Parathyroid adenoma (tissue), 2 donors: Measurements from ENCODE around the gene C1orf74.

Source experiments
- H2AFZ ChIP-seq: fragments of 300-600 bp; sonication (generic); one replicate; pipeline ENCODE4 v1.7.0; 2017; ENCODE audit warnings: antibody characterized with exemption, mild to moderate bottlenecking
- H3K27ac ChIP-seq: fragments of 300-600 bp; sonication (generic); one replicate; pipeline ENCODE4 v1.7.0; 2017
- H3K27me3 ChIP-seq: fragments of 300-600 bp; sonication (generic); one replicate; pipeline ENCODE4 v1.7.0; 2017; ENCODE audit warnings: low read length; ENCODE audit not compliant: control insufficient read depth, insufficient read depth
- H3K36me3 ChIP-seq: fragments of 300-600 bp; sonication (generic); one replicate; pipeline ENCODE4 v1.7.0; 2017; ENCODE audit warnings: low read length; ENCODE audit not compliant: control insufficient read depth, insufficient read depth
- H3K4me1 ChIP-seq: fragments of 300-600 bp; sonication (generic); one replicate; pipeline ENCODE4 v1.7.0; 2017; ENCODE audit warnings: control low read depth
- H3K4me2 ChIP-seq: fragments of 300-600 bp; sonication (generic); one replicate; pipeline ENCODE4 v1.7.0; 2017; ENCODE audit warnings: low read length
- H3K4me3 ChIP-seq: fragments of 300-600 bp; sonication (generic); one replicate; pipeline ENCODE4 v1.7.0; 2017; ENCODE audit warnings: low read depth, low read length
- H3K79me2 ChIP-seq: fragments of 300-600 bp; sonication (generic); one replicate; pipeline ENCODE4 v1.7.0; 2017; ENCODE audit warnings: control low read depth
- H3K9ac ChIP-seq: fragments of 300-600 bp; sonication (generic); one replicate; pipeline ENCODE4 v1.7.0; 2017; ENCODE audit warnings: mild to moderate bottlenecking
- H3K9me3 ChIP-seq: fragments of 300-600 bp; sonication (generic); one replicate; pipeline ENCODE4 v1.7.0; 2017; ENCODE audit warnings: low read length; ENCODE audit not compliant: control insufficient read depth
- TF ChIP-seq, protein P1 (sequence below): fragments of 300-600 bp; sonication (generic); IDR thresholded peaks from one replicate; pipeline ENCODE4 v1.7.0; 2017; ENCODE audit warnings: antibody characterized with exemption, mild to moderate bottlenecking
- donor health status: primary hyperparathyroidism.

Gene C1orf74

DNA sequence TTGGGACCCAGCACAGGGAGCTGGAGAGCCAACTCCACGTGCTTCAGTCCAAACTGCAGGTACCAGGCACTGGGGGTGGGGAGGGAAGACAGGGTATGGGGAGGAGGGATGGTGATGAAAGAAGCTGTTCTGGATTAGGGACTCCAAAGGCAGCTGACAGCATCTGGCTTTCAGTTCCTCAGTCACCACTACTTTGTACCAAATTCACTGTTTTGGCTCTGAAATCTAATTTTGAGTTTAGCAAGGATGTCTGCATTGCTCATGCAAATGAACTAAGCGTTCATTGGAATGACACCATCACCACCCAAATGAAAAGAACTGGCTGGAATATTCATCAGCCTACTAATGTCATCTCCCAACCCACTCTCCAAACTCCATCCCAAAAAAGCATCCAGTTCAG is 8.7 kb downstream of the C1orf74 start:
- TF ChIP-seq, protein P1, sequence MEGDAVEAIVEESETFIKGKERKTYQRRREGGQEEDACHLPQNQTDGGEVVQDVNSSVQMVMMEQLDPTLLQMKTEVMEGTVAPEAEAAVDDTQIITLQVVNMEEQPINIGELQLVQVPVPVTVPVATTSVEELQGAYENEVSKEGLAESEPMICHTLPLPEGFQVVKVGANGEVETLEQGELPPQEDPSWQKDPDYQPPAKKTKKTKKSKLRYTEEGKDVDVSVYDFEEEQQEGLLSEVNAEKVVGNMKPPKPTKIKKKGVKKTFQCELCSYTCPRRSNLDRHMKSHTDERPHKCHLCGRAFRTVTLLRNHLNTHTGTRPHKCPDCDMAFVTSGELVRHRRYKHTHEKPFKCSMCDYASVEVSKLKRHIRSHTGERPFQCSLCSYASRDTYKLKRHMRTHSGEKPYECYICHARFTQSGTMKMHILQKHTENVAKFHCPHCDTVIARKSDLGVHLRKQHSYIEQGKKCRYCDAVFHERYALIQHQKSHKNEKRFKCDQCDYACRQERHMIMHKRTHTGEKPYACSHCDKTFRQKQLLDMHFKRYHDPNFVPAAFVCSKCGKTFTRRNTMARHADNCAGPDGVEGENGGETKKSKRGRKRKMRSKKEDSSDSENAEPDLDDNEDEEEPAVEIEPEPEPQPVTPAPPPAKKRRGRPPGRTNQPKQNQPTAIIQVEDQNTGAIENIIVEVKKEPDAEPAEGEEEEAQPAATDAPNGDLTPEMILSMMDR: no peak
- Histone ChIP-seq H3K9ac (no peak overlapping the region), H3K36me3 (no peaks in the 10 kb centered on the region), H3K4me2 (no peak overlapping the region), H3K4me1 (no peaks in the 10 kb centered on the region), H3K79me2 (no peaks in the 10 kb centered on the region), H3K4me3 (no peak overlapping the region), H3K27me3 (no peaks in the 10 kb centered on the region), H2AFZ (no peak overlapping the region), H3K27ac (no peak overlapping the region), H3K9me3 (no peaks in the 10 kb centered on the region)

DNA sequence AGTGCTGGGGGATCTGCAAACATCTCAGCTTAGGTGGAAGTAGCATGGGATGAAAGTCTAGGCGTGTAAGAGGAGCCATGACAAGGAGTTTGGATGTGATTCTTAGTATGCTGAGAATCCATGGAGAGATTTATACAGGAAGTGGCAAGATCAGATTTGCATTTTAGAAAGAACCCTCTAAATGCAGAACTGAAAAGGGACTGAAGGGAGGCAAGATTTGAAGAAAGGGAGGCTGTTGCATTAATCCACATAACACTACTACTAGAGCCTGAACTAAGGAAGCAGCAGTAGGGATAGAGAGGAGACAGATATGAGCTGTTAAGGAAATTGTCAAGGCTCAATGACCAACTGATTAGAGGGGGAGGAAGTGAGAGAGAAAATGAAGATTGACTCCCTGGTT is 9.8 kb downstream of the C1orf74 start:
- Histone ChIP-seq H3K9me3 (no peaks in the 10 kb centered on the region), H3K4me1 (no peaks in the 10 kb centered on the region), H3K27ac (no peak overlapping the region), H2AFZ (no peak overlapping the region), H3K36me3 (no peaks in the 10 kb centered on the region), H3K79me2 (no peaks in the 10 kb centered on the region), H3K27me3 (no peaks in the 10 kb centered on the region), H3K4me3 (no peak overlapping the region), H3K9ac (no peak overlapping the region), H3K4me2 (no peak overlapping the region)
- TF ChIP-seq, protein P1: no peak

DNA sequence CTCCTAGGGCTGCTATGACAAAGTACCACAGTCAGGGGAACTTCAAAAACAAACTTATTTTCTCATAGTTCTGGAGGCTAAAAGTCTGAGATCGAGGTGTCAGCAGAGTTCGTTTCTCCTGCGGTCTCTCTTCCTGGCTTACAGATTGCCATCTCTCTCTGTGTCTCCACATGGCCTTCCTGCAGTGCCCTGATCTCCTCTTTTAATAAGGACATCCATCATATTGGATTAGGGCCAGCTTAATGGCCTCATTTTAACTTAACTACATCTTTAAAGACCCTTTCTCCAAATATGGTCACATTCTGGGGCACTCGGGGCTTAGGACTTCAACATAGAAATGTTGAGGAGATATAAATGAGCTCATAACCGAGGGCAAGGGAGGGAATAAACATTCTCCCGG is 12.2 kb downstream of the C1orf74 start:
- H3K27me3 ChIP-seq: no peaks in the 10 kb centered on the region
- H3K9me3 ChIP-seq: no peaks in the 10 kb centered on the region
- H3K4me1 ChIP-seq: no peaks in the 10 kb centered on the region
- TF ChIP-seq, protein P1: no peak
- no peaks in the 10 kb centered on the region for H3K36me3 ChIP-seq
- no peak overlapping the region for H3K27ac ChIP-seq
- no peak overlapping the region for H3K9ac ChIP-seq
- no peak overlapping the region for H2AFZ ChIP-seq
- no peak overlapping the region for H3K4me3 ChIP-seq
- H3K4me2 ChIP-seq: no peak overlapping the region
- no peaks in the 10 kb centered on the region for H3K79me2 ChIP-seq

DNA sequence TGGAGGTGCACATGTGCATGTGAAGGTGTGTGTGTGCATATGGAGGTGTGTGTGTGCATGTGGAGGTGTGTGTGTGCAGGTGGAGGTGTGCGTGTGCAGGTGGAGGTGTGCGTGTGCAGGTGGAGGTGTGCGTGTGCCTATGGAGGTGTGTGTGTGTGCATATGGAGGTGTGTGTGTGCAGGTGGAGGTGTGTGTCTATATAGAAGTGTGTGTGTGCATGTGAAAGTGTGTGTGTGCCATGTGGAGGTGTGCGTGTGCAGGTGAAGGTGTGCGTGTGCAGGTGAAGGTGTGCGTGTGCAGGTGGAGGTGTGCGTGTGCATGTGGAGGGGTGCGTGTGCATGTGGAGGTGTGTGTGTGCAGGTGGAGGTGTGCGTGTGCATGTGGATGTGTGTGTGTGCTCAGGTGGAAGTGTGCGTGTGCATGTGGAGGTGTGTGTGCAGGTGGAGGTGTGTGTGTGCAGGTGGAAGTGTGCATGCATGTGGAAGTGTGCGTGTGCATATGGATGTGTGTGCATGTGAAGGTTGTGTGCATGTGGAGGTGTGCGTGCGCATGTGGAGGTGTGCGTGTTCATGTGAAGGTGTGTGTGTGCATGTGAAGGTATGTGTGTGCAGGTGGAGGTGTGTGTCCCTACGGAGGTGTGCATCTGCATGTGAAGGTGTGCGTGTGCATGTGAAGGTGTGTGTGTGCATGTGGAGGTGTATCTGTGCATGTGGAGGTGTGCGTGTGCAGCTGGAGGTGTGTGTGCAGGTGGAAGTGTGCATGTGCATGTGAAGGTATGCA is 13.5 kb downstream of the C1orf74 start:
- no peak overlapping the region for H3K4me2 ChIP-seq
- TF ChIP-seq, protein P1: no peak
- no peaks in the 10 kb centered on the region for H3K9me3 ChIP-seq
- no peaks in the 10 kb centered on the region for H3K36me3 ChIP-seq
- H3K27ac ChIP-seq: no peak overlapping the region
- H3K4me3 ChIP-seq: no peak overlapping the region
- H3K79me2 ChIP-seq: no peaks in the 10 kb centered on the region
- no peaks in the 10 kb centered on the region for H3K4me1 ChIP-seq
- H2AFZ ChIP-seq: no peak overlapping the region
- no peaks in the 10 kb centered on the region for H3K27me3 ChIP-seq
- no peak overlapping the region for H3K9ac ChIP-seq

DNA sequence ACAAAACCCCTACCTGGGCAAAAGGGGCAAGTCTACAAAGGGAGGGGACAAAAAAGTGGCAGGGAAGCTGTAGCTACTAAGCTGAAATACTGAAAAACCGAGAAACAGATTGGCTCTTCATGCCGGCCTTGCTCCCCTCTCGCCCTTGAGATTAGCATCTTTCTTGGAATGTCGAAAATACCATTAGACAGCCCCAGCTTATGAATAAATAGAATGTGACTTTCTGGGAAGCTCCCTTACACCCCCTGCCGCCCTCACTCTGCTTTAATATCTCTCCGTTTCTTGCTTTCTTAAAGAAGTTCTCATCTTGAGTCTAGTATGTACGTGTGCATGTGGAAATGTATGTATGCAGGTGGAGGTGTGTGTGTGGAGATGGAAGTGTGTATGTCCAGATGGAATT is 14.4 kb downstream of the C1orf74 start:
- H3K9me3 ChIP-seq: no peaks in the 10 kb centered on the region
- peak overlapping the region; percentile 51 for H3K27ac ChIP-seq
- H3K79me2 ChIP-seq: no peaks in the 10 kb centered on the region
- no peak overlapping the region for H3K4me3 ChIP-seq
- no peak overlapping the region for H3K9ac ChIP-seq
- H3K4me2 ChIP-seq: no peak overlapping the region
- TF ChIP-seq, protein P1: no peak
- no peak overlapping the region for H2AFZ ChIP-seq
- H3K36me3 ChIP-seq: no peaks in the 10 kb centered on the region
- no peaks in the 10 kb centered on the region for H3K4me1 ChIP-seq
- H3K27me3 ChIP-seq: no peaks in the 10 kb centered on the region
